Stimulated activated CD8-positive, alpha-beta memory T cell treated with anti-CD3 and anti-CD28 coated beads, Interleukin-2, amount 100 ng/mL, for 48 hours (primary cell): ENCODE results near the gene TMEM114.
A peak's percentile ranks its signal among the peaks of the same experiment; 100 is the strongest.
"Not testable (repeated sequence)": the region's sequence is repeated elsewhere in the genome, so short reads cannot be mapped to it uniquely, and the experiment has no call there.

Experiments used
- DNase-seq, 2 donors: peaks; one replicate each; pipeline ENCODE4 v3.0.0-alpha.2; 2020; ENCODE audit warnings: low read depth in 2 of 2

The TMEM114 gene

DNA sequence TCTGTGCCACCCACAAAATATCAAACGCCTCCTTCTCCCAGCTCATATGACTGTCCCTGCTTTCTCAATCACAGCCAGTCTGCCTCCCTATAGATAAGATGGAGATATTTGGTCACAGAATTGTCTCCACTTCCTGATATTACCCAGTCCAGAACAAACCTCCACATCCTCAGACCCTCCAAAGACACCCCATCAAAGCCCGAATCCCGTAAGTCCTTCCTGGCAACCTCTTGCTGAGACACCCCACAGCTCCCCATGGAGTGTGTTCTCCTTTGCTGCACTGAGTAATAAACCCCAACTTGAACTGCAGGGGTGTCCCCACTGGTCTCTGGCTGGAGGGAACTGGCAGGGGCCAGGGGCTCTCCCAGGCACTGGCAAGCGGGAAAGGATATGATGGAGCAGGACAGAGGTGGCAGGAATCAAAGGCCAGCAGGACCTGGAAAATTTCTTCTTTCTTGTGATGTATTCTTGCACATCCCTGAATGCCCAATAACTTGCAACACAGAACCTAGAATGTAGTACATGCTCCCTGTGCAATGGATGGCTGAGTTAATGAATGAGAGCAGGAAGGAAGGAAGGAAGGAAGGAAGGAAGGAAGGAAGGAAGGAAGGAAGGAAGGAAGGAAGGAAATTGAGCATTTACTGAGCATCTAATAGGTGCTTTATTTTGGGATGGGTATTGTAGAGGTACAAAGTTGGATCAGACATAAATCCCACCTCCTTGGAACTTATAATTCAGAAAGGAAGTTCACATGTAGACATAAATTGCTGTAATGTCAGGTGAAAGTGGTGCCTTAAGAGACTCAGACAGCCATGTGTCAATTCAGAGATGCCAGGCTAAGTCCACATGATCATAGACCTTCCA lies 13.9 kb downstream of the TMEM114 start:
- DNase-seq: no peak

DNA sequence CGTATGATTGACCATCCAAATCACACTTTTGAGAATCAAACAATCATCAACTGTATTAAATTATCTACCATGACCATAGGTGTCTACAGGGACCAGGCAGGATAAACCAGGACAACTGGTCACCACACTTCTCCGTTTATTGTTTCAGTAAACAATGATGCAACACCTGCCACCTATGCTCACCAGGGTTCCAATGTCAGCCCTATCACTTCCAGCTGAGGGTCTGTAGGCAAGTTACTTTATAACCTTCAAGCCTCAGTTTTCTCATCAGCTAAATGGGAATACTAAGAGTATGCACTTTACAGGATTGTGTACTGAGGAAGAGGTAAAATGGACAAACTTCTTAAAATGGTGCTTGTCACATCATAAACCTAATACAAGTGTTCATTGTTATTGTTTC lies 14.9 kb downstream of the TMEM114 start:
- DNase-seq: no peak

DNA sequence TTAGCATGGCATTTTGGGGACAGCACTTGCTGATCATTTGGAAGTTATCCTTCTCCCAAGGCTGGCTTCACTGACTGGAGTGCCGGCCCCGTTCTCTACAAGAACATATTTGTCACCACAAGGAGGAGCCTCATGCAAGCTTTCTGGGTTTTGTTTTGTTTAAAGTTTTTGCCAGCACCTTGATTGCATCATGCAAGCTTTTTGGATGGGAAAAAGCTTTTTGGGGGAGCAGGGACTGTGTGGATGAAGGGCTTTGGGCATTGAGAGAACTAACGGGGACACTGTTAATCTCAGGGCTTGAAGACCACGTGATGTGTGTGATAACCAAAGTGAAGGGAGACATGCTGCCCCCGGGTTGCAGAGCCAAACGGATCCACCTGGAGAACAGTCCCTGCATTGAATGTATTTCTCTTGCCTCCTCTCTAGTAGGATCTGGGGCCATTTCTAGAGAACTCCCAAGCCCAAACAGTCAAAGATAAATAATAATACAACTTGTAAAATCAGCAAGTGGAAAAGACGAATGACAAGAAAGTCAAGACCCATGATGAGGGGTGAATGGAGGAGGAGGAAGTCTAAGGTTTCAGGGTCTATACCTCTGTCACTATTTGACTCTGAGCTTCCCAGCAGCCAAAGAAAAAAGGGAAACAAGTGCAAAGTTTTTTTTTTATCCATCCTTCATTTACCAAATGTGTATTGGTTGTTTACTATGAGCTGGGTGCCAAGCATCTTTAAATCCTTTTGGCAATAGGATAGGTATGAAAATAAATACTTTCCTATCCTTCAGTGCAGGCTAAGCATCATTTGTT lies 17.2 kb downstream of the TMEM114 start:
- no peak for DNase-seq

DNA sequence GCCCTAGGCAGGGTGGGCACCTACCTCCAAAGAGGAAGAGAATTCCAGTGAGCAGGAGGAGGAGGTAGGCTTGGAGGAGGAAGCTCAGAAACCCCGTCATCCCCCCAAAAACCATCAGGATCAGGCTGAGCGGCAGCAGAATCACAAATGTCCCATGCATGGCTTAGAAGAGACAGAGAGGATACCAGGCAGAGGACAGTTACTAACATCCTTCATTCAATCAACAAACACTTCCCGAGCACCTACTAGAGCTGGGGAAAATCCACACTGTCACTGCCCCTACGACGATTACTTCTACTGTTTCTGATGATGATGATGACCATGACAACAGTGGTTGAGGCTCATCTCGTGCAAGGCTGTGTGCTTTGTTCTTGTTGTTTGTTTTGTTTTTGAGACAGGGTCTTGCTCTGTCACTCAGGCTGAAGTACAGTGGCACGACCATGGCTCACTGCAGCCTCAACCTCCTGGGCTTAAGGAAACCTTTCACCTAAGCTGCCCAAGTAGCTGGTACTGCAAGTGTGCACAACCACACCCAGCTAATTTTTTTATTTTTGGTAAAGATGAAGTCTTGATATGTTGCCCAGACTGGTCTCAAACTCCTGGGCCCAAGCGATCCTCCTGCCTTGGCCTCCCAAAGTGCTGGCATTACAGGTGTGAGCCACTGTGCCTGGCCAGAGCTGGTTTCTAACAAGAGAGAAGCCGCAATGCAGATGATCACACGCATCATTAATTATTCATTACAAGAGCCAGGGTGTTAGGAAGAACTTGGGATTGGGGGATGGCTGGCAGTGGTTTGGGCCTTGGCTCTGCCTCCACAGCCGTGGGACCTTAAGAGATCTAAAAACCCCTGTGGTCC lies 18.0 kb downstream of the TMEM114 start:
- no peak for DNase-seq

DNA sequence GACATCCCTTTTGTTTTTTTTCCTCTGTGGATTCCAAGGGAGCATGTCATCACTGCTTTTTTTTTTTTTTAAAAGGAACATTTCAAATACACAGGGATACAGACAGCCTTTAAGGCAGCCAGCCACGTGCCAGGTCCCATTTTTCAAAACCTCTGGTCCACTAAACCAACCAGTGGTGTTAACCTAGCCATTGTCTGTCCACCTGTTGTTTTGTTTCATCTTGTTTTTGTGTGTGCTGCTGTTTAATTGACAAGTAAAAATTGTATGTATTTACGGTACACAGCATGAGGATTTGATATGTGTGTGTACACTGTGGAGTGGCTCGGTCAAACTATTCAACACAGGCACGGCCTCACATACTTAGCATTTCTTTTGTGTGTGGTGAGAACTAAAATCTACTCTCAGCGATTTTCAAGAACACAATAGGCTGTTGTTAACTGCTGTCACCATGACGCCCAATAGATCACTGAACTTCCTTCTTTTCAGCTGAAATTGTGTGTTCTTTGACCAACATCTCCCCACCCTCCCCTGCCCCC lies 19.2 kb downstream of the TMEM114 start:
- no peak for DNase-seq

DNA sequence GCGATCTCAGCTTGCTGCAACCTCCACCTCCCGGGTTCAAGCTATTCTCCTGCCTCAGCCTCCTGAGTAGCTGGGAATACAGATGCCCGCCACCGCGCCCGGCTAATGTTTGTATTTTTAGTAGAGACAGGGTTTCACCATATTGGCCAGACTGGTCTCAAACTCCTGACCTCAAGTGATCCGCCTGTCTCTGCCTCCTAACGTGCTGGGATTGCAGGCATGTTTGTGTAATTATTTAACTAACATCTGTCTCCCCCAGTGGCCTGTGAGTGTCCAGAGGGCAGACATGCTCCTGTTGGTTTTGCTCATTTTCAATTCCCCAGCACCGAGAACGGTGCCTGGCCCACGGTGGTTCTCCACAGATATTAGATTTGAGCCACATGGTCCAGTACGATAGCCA lies 19.9 kb downstream of the TMEM114 start:
- not testable (repeated sequence) for DNase-seq

DNA sequence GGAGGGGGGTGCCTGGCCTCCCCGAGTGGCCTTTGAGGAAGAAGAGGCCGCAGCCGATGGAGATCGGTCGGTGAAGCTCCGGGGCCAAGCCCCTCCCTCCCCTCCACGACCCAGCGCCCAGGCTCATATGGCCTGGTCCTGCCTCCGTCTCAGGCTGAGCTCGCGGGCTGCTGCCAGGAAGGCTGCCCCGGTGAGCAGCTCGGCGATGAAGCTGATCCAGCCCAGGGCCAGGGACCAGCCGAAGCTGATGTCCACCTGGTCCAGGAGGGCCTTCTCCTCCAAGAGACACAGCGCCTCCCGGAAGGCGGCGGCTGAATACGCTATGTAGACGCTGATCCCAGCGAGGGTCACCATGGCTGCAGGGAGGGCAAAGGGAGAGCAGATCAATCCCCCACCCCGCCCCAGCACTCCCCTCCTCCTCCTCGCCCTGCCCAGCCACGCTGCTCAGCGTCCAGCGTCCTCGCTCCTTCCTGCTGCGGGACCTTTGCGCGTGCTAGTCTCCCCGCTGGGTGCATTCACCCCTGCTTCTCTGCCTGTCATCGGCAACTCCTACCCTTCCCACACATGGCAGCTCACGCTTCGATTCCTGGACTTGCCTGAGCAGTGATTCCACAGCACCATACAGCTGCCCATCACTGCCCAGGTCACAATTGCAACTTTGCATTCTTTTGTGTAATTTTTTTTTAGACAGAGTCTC lies 20.5 kb downstream of the TMEM114 start:
- DNase-seq: no peak

DNA sequence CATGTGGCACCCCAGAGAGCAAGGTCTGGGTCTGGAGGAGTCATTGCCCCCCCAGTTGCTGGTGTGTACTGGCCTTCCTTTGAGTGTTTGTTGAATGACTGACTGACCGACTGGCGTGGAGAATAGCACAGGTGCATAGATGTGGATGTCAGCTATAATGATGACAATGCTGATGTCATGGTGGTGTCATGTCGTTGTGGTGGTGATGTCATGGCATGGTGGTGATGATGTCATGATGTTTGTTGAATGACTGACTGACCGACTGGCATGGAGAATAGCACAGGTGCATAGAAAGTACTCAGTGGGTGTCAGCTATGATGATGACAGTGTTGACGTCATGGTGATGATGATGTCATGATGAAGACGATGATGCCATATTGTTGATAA lies 22.1 kb downstream of the TMEM114 start:
- no peak for DNase-seq

DNA sequence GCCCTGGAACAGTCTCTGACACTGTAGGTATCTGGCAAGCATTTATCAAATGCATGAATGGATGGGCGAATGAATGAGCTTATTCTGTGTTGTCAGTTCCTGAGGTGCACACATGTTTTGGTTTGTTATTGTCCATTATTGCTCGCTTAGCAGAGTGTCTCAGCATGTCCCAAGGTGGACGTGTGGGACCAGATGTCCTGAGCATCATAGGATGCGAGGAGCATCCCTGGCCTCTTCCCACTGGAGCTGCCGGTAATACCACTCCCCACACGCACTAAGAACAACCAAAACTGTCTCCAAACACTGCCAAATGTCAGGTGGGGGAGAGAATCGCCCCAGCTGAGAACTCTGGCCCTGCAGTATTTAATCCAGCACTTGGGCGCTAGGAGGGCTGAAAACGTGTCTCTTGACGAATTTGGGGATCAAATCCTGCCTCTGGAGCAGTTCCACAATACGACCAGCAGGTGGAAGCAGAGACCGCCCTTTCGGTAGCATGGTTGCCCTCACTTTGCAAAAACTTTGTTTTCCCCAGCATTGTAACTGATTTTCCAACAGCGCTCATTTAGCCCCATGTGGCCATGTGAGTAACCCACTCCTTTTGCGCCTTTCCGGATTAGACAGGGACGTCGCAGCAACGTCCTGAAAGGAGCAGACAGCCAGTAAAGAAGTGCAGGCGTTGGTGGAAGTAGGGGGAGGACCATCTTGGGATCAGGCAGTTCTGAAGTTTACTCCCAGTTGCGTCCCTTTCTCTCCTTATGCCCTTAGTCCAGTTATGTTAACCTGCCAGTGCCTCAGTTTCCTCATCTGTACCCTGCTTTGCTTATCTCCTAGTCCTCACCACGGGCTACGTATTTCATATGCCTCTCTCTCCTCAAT lies 22.7 kb downstream of the TMEM114 start:
- peak; percentile 29 to 57 for DNase-seq

DNA sequence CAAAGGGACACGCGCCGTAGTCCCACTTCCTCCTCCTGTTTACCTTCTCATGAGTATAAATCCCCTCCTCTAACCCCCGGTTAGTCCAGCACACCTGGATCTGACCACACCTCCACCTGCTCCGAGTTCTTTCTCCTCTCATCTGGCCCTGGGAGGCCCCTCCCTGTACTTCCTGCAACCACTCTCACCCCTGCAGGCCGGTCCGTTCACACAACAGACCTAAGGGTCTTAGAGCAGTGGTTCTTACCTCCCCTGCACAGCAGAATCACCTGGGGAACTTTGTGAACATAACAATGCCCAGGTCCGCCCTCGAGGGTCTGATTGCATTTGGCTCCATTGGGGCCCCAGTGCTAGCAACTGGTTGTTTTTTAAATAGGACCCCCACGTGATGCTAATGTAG lies 24.8 kb downstream of the TMEM114 start:
- no peak for DNase-seq

DNA sequence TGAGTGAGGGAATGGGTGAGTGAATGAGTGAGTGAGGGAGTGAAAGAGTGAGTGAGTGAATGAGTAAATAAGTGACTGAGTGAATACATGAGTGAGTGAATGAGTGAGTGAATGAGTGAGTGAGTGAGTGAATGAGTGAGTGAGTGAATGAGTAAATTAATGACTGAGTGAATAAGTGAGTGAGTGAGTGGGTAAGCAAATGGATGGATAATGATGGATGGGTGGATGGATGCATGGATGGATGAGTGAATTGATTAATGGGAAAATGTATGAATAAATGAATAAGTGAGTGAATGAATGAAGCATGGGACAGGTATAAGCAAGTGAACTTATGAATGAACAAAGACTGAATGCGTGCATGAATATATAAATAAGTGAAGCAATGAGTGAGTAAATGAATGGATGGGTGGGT lies 25.4 kb downstream of the TMEM114 start:
- no peak for DNase-seq

DNA sequence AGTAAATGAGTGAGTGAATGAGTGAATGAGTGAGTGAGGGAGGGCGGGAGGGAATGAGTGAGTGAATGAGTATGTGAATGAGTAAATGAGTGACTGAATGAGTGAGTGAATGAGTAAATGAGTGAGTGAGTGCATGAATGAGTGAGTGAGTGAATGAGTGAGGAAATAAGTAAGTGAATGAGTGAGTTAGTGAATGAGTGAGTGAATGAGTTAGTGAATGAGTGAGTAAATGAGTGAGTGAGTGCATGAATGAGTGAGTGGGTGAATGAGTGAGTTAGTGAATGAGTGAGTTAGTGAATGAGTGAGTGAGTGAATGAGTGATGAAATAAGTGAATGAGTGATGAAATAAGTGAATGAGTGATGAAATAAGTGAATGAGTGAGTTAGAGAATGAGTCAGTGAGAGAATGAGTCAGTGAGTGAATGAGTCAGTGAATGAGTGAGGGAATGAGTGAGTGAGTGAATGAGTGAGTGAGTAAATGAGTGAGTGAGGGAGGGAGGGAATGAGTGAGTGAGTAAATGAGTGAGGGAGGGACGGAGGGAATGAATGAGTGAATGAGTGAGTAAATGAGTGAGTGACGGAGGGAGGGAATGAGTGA lies 26.3 kb downstream of the TMEM114 start:
- not testable (repeated sequence) for DNase-seq

DNA sequence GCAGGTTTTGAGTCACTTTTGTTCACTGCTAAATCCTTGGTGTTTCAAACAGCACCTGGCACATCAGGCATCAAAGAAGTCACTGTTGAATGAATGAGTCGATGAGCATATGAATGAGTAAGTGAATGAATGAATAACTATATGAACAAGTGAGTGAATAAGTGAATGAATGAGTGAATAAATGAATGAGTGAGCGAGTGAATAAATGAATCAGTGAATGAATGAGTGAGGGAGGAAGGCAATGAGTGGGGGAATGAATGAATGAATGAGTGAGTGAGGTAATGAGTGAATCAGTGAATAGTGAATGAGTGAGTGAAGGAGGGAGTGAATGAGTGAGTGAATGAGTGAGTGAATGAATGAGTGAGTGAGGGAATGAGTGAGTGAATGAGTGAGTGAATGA lies 28.8 kb downstream of the TMEM114 start:
- DNase-seq: no peak

DNA sequence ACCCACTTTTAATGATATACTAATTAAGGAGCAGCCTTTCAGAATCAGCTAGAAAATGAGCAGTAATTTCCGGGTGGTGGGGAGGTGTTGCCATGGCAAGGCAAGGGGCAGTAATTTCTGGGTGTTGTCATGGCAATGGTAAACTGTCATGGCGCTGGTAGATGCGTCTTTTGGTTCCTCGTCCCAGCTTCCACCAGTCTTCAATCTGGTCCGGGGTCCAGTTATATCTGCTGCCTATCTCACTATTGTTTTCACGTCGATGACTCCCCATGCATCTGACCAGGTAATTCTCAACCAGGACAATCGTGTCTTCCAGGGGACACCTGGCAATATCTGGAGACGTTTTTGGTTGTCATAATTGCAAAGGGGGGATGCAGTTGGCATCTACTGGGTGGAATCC lies 34.9 kb downstream of the TMEM114 start:
- DNase-seq: no peak

DNA sequence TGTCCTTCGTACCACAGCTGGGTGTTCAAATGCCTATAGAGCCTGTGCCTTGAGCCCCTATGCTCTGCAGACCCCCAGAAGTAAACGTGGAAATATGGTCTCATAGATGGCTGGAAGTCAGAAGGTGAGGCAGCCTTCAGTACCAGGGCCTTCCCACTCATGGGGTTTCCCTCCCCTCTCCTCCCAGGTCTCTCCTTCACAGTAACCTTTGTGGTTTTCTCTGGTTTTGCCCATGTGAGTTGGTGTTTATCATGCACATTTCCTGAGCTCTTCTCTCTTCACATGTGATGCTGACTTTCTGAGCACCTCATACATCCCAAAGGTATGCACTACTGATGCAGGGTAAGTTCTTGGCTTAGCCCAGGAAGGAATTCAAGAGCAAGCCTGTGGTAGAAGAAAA lies 35.4 kb downstream of the TMEM114 start:
- DNase-seq: no peak

DNA sequence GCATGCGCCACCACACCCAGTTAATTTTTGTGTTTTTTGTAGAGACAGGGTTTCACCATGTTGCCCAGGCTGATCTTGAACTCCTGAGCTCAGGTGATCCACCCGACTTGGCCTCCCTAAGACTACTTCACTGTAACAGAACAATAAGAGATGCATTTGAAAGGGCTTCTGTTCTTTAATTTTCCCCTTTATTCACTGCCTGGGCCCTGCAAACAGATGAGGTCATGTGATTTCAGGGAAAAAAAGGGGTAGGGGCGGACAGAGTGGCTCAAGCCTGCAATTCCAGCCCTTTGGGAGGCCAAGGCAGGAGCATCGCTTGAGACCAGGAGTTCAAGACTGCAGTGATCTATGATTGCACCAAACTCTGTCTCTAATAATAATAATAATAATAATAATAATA lies 36.3 kb downstream of the TMEM114 start:
- no peak for DNase-seq

DNA sequence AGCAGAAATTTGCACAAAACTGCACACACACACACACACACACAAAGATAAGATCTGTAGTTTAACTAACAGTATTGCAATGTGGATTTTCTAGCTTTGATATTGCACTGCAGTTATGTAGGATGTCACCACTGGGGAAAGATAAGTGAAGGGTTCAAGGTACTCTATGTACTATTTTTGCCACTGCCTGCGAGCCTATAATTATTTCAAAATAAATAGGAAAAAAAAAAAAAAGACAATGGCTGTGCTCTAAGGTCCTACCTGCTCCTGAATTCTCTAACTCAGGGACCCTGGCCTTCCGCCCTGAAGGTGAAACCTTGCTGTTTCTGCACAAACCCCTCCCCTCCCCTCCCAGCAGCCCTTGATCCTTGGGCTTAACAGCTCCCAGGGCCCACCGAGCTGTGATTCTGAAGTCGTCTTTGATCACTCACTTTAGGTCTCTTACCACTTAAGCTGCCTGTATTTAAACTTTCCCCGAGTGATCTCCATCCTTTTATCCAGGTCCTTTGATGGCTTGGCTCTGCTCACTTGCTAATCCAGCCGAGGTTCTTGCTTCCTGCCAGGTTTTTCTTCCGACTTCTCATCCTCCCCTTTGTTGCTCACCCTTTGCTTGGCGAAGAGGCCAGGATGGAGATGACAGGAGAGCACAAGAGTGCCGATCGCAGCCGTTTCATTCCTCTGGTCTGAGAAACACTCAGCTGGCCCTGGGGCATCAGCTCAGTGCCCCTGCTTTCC lies 37.7 kb downstream of the TMEM114 start:
- DNase-seq: no peak

DNA sequence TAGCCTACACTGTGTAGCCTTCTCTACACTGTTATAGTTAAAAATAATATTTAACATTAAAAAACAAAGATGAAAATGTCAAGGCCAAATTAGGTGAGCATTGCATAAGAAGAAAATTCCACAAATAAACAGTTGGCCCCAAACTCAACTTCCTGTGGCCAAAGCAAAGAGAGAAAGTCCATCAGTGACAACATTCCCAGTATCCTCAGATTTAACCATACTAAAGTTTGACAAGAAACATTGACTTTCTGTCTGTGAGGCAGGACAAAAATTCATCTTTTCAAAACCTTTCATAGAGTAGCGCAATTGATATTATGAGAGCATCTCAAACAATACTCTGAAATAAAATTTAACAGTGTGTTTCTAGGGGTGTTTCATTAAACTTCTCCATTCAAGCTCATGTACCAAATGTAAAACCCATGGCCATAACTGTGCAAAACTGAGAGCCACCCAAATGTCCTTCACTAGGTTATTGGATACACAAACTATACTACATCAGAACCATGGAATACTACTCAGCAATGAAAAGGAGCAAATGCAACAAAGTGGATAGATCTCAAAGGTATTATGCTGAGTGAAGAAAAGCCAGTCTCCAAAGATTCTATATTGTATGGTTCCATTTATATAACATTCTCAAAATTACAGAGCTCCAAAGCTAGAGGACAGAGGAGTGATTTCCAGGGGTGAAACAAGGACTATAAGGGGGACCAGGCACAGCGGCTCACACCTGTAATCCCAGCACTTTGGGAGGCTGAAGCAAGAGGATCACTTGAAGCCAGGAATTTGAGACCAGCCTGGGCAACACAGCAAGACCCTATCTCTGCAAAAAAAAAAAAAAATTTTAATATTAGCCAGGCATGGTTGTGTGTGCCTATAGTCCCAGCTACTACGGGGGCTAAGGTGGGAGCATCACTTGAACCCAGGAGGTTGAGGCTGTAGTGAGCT lies 38.7 kb downstream of the TMEM114 start:
- DNase-seq: no peak
